Trophoblast cell (in vitro differentiated cells and primary cell): ENCODE results near the gene ACOT11.

Experiments used
- DNase-seq, 2 donors: peaks; one replicate each; pipeline ENCODE4 v3.0.0-alpha.2; 2016
- H2AFZ ChIP-seq: 2 replicates; pipeline ENCODE4 v1.6.1; 2013; ENCODE audit warnings: low read length, moderate library complexity, mild to moderate bottlenecking; ENCODE audit not compliant: insufficient read depth, poor library complexity
- H2AK5ac ChIP-seq: 2 replicates; pipeline ENCODE4 v1.6.1; 2013; ENCODE audit warnings: mild to moderate bottlenecking, low read length
- H2BK120ac ChIP-seq: 2 replicates; pipeline ENCODE4 v1.6.1; 2013; ENCODE audit warnings: low read length, mild to moderate bottlenecking, moderate library complexity; ENCODE audit not compliant: insufficient read depth, poor library complexity
- H2BK12ac ChIP-seq: 2 replicates; pipeline ENCODE4 v1.6.1; 2013; ENCODE audit warnings: mild to moderate bottlenecking, low read length, moderate library complexity
- H2BK5ac ChIP-seq: 2 replicates; pipeline ENCODE4 v1.6.1; 2013; ENCODE audit warnings: low read length, low read depth, moderate library complexity, mild to moderate bottlenecking; ENCODE audit not compliant: poor library complexity
- H3K14ac ChIP-seq: 2 replicates; pipeline ENCODE4 v1.6.1; 2013; ENCODE audit warnings: mild to moderate bottlenecking, low read length
- H3K18ac ChIP-seq: 2 replicates; pipeline ENCODE4 v1.6.1; 2013; ENCODE audit warnings: mild to moderate bottlenecking, low read length
- H3K23ac ChIP-seq: 2 replicates; pipeline ENCODE4 v1.6.1; 2013; ENCODE audit warnings: low read length
- H3K27ac ChIP-seq: 2 replicates; pipeline ENCODE4 v1.5.1; 2013; ENCODE audit warnings: low read depth, mild to moderate bottlenecking, inconsistent platforms, low read length, moderate library complexity
- H3K27me3 ChIP-seq: 2 replicates; pipeline ENCODE4 v1.6.1; 2013; ENCODE audit warnings: inconsistent platforms, mild to moderate bottlenecking, low read length, moderate library complexity; ENCODE audit not compliant: insufficient read depth
- H3K36me3 ChIP-seq, 2 experiments: 1 replicate in 1 of 2; 2 replicates in 1 of 2; pipeline ENCODE4 v1.6.1; 2013; ENCODE audit warnings: low read length in 2 of 2, mild to moderate bottlenecking in 2 of 2, moderate library complexity in 1 of 2; ENCODE audit not compliant: insufficient read depth in 2 of 2, control insufficient read depth in 1 of 2
- H3K4ac ChIP-seq: 2 replicates; pipeline ENCODE4 v1.6.1; 2013; ENCODE audit warnings: low read depth, mild to moderate bottlenecking, low read length, moderate library complexity
- H3K4me1 ChIP-seq, 2 experiments: 1 replicate in 1 of 2; 2 replicates in 1 of 2; pipeline ENCODE4 v1.6.1; 2013; ENCODE audit warnings: low read length in 2 of 2, mild to moderate bottlenecking in 2 of 2, moderate library complexity in 1 of 2; ENCODE audit not compliant: insufficient read depth in 2 of 2, control insufficient read depth in 1 of 2
- H3K4me2 ChIP-seq: 2 replicates; pipeline ENCODE4 v1.6.1; 2013; ENCODE audit warnings: inconsistent platforms, mild to moderate bottlenecking, low read length, moderate library complexity
- H3K4me3 ChIP-seq: 2 replicates; pipeline ENCODE4 v1.5.1; 2013; ENCODE audit warnings: mild to moderate bottlenecking, low read depth, low read length, inconsistent platforms
- H3K79me1 ChIP-seq: one replicate; pipeline ENCODE4 v1.6.1; 2013; ENCODE audit warnings: low read length
- H3K79me2 ChIP-seq: 2 replicates; pipeline ENCODE4 v1.6.1; 2013; ENCODE audit warnings: low read length, mild to moderate bottlenecking; ENCODE audit not compliant: control insufficient read depth, insufficient read depth, poor library complexity
- H3K9ac ChIP-seq: 2 replicates; pipeline ENCODE4 v1.6.1; 2013; ENCODE audit warnings: mild to moderate bottlenecking, low read length
- H3K9me3 ChIP-seq: 2 replicates; pipeline ENCODE4 v1.6.1; 2013; ENCODE audit warnings: low read depth, mild to moderate bottlenecking, control low read depth, inconsistent platforms, low read length; ENCODE audit not compliant: insufficient read depth
- H4K12ac ChIP-seq: 2 replicates; pipeline ENCODE4 v1.6.1; 2013; ENCODE audit warnings: low read depth, mild to moderate bottlenecking, low read length, moderate library complexity
- H4K8ac ChIP-seq: 2 replicates; pipeline ENCODE4 v1.6.1; 2013; ENCODE audit warnings: low read depth, mild to moderate bottlenecking, low read length, moderate library complexity
- H4K91ac ChIP-seq: one replicate; pipeline ENCODE4 v1.6.1; 2013; ENCODE audit warnings: low read depth, mild to moderate bottlenecking, low read length, moderate library complexity
- WGBS: extraction: QIAGEN DNeasy Blood & Tissue Kit; methylation state at CpG from one replicate; pipeline ENCODE4 v1.1.7; 2013; ENCODE audit warnings: missing lambda C conversion rate; ENCODE audit not compliant: insufficient read length, insufficient coverage; ENCODE audit errors: extremely low coverage; 5-methylcytosine and 5-hydroxymethylcytosine counted together

The ACOT11 gene

GRCh38 chr1:54500107-54500431 lies 48.0 kb upstream of the ACOT11 start:
- peak overlapping the region; percentile 76 for H4K8ac ChIP-seq
- WGBS, result no CpG with 5 or more reads among the region's 10 CpGs
- no peak overlapping the region for H3K4me3 ChIP-seq
- H3K23ac ChIP-seq, result no peak overlapping the region
- H3K4me2 ChIP-seq, result peak overlapping the region; percentile 48
- H2BK120ac ChIP-seq, result peak overlapping the region; percentile 88
- H3K27me3 ChIP-seq, result no peaks in the 10 kb centered on the region
- H4K12ac ChIP-seq, result no peak overlapping the region
- no peak overlapping the region for H3K14ac ChIP-seq
- DNase-seq, result no peak
- peaks cover 2% of the 10 kb centered on the region for H3K79me2 ChIP-seq
- peaks cover 2% of the 10 kb centered on the region for H3K9me3 ChIP-seq
- no peak overlapping the region for H3K27ac ChIP-seq
- H2BK5ac ChIP-seq, result no peak overlapping the region
- H2AK5ac ChIP-seq, result peak overlapping the region; percentile 98
- H2AFZ ChIP-seq, result peak overlapping the region; percentile 66
- no peaks in the 10 kb centered on the region for H3K36me3 ChIP-seq
- H3K4me1 ChIP-seq, result peaks cover 36 to 43% of the 10 kb centered on the region in 2 experiments
- peaks cover 41% of the 10 kb centered on the region for H3K79me1 ChIP-seq
- no peak overlapping the region for H3K9ac ChIP-seq
- H4K91ac ChIP-seq, result peak overlapping the region; percentile 93
- H3K4ac ChIP-seq, result peak overlapping the region; percentile 67
- H2BK12ac ChIP-seq, result peak overlapping the region; percentile 75
- H3K18ac ChIP-seq, result peak overlapping the region; percentile 50

- no peak overlapping the region for H3K9ac ChIP-seq
- H2BK120ac ChIP-seq, result peak overlapping the region; percentile 95
- no peaks in the 10 kb centered on the region for H3K9me3 ChIP-seq
- peak overlapping the region; percentile 92 for H3K27ac ChIP-seq
- H2AFZ ChIP-seq, result peak overlapping the region; percentile 43
- H3K27me3 ChIP-seq, result no peaks in the 10 kb centered on the region
- H3K4me1 ChIP-seq, result peaks cover 42 to 45% of the 10 kb centered on the region in 2 experiments
- H3K79me1 ChIP-seq, result peaks cover 46% of the 10 kb centered on the region
- no peak overlapping the region for H3K23ac ChIP-seq
- peak overlapping the region; percentile 75 for H3K14ac ChIP-seq
- no peaks in the 10 kb centered on the region for H3K36me3 ChIP-seq
- DNase-seq, result no peak
- WGBS, result no CpG with 5 or more reads among the region's 5 CpGs
- peak overlapping the region; percentile 97 for H4K91ac ChIP-seq
- peaks cover 2% of the 10 kb centered on the region for H3K79me2 ChIP-seq
- peak overlapping the region; percentile 76 for H3K18ac ChIP-seq
- peak overlapping the region; percentile 93 for H2BK12ac ChIP-seq
- H3K4me3 ChIP-seq, result no peak overlapping the region
- peak overlapping the region; percentile 94 for H2AK5ac ChIP-seq
- no peak overlapping the region for H3K4me2 ChIP-seq
- peak overlapping the region; percentile 92 for H2BK5ac ChIP-seq
- H4K12ac ChIP-seq, result no peak overlapping the region
- H4K8ac ChIP-seq, result peak overlapping the region; percentile 64
- peak overlapping the region; percentile 50 for H3K4ac ChIP-seq
Measured at GRCh38 chr1:54501849-54502248, 46.2 kb upstream of the ACOT11 start.

GRCh38 chr1:54502342-54502741 lies 45.7 kb upstream of the ACOT11 start:
- H3K9ac ChIP-seq, result no peak overlapping the region
- H3K14ac ChIP-seq, result peak overlapping the region; percentile 78
- no peaks in the 10 kb centered on the region for H3K36me3 ChIP-seq
- no peak for DNase-seq
- peak overlapping the region; percentile 64 for H4K8ac ChIP-seq
- peaks cover 46% of the 10 kb centered on the region for H3K79me1 ChIP-seq
- peaks cover 44 to 46% of the 10 kb centered on the region in 2 experiments for H3K4me1 ChIP-seq
- peak overlapping the region; percentile 56 for H3K4ac ChIP-seq
- H3K79me2 ChIP-seq, result peaks cover 2% of the 10 kb centered on the region
- no peak overlapping the region for H2AFZ ChIP-seq
- peak overlapping the region; percentile 97 for H4K91ac ChIP-seq
- H3K4me3 ChIP-seq, result no peak overlapping the region
- H3K18ac ChIP-seq, result peak overlapping the region; percentile 59
- no peaks in the 10 kb centered on the region for H3K9me3 ChIP-seq
- WGBS, result no CpG with 5 or more reads among the region's 5 CpGs
- peak overlapping the region; percentile 92 for H3K27ac ChIP-seq
- peak overlapping the region; percentile 7 for H3K4me2 ChIP-seq
- peak overlapping the region; percentile 95 for H2BK120ac ChIP-seq
- H4K12ac ChIP-seq, result no peak overlapping the region
- H3K23ac ChIP-seq, result no peak overlapping the region
- H2BK5ac ChIP-seq, result peak overlapping the region; percentile 92
- H2BK12ac ChIP-seq, result peak overlapping the region; percentile 93
- H3K27me3 ChIP-seq, result no peaks in the 10 kb centered on the region
- H2AK5ac ChIP-seq, result peak overlapping the region; percentile 94

GRCh38 chr1:54506594-54506993 lies 41.4 kb upstream of the ACOT11 start:
- Histone ChIP-seq H3K27me3 (no peaks in the 10 kb centered on the region), H3K79me1 (peaks cover 24% of the 10 kb centered on the region), H3K9ac (no peak overlapping the region), H3K79me2 (peaks cover 2% of the 10 kb centered on the region), H4K91ac (peak overlapping the region; percentile 82), H3K9me3 (no peaks in the 10 kb centered on the region), H3K4me3 (no peak overlapping the region), H3K4me1 (peaks cover 20% of the 10 kb centered on the region in 2 experiments), H2BK120ac (peak overlapping the region; percentile 71), H2BK12ac (peak overlapping the region; percentile 75), H4K8ac (peak overlapping the region; percentile 46), H3K4ac (peak overlapping the region; percentile 9), H3K4me2 (no peak overlapping the region), H3K36me3 (no peaks in the 10 kb centered on the region), H2AFZ (peak overlapping the region; percentile 21), H3K27ac (no peak overlapping the region), H4K12ac (peak overlapping the region; percentile 37), H2BK5ac (peak overlapping the region; percentile 37), H2AK5ac (no peak overlapping the region), H3K18ac (peak overlapping the region; percentile 48), H3K23ac (no peak overlapping the region), H3K14ac (peak overlapping the region; percentile 55)
- no CpG with 5 or more reads among the region's 6 CpGs for WGBS
- DNase-seq, result no peak
